Fibroblast of gingiva (primary cell): ENCODE measurements around the gene TNFRSF1A.
"Not testable (repeated sequence)": the region's sequence is repeated elsewhere in the genome, so short reads cannot be mapped to it uniquely, and the experiment has no call there.

Experiments used
- DNase-seq: peaks from one replicate; pipeline ENCODE4 v3.0.0-alpha.2; 2011; ENCODE audit warnings: low read depth

The TNFRSF1A gene

DNA sequence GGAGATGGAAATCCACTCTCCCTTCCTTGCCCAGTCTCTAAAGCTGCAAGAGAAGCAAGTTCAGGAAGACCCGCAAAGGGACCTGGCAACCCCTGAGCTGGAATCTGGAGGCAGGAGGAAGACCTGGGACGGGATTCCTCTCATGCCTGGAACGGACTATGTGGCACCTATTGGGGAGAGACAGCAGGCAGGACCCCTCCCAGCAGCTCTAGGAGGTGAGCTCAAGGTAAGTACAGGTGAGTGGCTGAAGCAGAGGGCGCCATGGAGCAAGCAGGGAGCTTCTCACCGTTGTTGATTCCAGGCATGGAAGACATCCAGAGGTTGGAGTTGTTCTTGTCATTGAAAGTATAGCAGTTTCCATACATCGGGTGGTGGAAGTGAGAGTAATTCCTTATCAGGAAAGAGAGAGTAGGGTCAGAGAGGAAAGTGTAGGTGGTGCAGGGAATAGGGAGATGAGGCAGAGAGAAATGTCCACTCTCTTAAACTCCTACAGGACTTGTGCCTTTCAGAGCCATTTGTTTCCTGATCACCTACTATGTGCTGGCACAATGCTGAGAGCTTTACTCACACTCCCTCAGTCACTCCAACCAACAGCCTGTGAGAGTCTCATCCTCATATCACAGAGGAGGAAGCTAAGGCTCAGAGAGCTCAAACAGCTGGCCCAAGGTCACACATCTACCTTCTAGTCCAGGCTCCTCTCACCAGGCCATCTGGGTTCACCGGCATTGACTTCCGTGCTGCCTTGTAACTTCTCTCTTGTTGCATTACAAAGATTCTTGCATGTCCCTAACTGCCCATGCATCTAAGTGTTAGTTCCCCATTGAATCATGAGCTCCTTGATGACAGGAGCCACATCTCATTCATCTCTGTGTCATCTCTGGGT is 13.9 kb upstream of the TNFRSF1A start:
- no peak for DNase-seq

GRCh38 chr12:6354495-6355393 is 12.9 kb upstream of the TNFRSF1A start:
- no peak for DNase-seq

- DNase-seq = no peak
Measured at GRCh38 chr12:6352193-6353173, 10.6 kb upstream of the TNFRSF1A start.

GRCh38 chr12:6351622-6352021 is 9.7 kb upstream of the TNFRSF1A start:
- DNase-seq = no peak

- peak; percentile 87 for DNase-seq
Measured at GRCh38 chr12:6347367-6348338, 5.8 kb upstream of the TNFRSF1A start.

- DNase-seq = no peak
Measured at GRCh38 chr12:6346942-6347341, 5.1 kb upstream of the TNFRSF1A start.

GRCh38 chr12:6346235-6346832 is 4.5 kb upstream of the TNFRSF1A start:
- DNase-seq = no peak

- peak; percentile 92 for DNase-seq
Measured at GRCh38 chr12:6345319-6346091, 3.6 kb upstream of the TNFRSF1A start.

DNA sequence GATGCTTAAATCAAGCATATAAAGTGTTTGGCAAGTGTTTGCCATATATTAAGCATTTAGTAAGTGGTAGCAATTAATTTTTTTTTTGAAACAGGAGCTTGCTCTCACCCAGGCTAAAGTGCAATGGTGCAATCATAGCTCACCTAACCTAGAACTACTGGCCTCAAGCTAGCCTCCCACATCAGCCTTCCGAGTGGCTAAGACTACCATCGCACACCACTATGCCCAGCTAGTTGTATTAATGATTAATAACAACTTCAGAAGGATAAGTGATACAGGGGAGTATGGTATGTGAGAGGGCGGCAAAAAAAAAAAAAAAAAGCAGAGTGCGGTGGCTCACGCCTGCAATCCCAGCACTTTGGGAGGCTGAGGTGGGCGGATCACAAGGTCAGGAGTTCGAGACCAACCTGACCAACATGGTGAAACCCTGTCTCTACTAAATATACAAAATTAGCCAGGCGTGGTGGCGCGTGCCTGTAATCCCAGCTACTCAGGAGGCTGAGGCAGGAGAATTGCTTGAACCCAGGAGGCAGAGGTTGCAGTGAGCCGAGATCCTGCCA is 2.3 kb upstream of the TNFRSF1A start:
- DNase-seq = not testable (repeated sequence)

DNA sequence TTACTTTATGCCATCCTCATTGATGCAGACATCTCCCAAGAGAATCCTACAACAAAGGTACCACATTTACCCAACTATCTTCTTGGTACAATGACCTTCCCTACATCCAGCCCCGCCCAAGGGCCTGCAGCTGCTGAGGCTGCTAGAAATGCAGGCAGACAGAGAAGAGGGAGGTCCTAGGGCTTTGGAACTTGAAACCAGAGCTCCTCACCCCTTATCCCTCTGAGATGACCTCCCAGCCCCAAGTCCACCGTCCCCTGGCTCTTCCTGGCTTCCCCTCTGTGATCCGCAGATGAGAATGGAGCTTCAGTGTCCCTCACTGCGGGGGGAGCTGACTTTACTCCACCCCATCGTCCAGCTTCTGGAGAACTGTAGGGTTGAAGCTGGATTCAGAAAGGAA is 1.6 kb upstream of the TNFRSF1A start:
- DNase-seq = no peak

GRCh38 chr12:6342140-6342889 is 439 bp upstream of the TNFRSF1A start:
- DNase-seq = no peak

GRCh38 chr12:6340745-6341416 is 995 bp downstream of the TNFRSF1A start:
- DNase-seq = no peak

DNA sequence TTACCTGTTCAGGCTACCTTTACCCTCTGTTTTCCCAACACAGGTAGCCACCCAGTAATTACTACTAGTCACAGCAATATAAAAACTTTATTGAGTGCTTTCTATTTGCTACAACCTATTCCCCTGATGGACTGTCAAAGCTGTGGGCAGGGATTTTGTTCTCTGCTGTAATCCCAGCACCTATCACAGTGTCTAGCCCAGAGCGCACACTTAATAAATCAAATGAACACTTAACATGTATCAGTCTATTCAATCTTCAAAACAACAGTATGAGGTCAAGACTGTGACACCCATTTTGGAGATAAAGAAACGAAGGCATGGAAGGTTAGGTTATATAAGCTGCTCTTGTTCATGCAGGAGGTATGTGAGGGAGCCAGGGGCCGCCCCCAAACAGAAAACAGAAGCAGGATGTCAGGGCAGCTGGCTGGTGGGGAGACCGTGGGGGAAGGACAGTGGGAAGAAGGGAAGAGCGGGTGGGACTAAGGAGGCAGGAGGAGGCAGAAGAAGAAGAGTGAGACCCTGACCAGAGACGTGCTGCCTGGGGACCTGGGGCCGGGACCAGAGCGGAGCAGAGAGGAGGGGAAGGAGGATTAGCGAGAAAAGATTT is 1.7 kb downstream of the TNFRSF1A start:
- DNase-seq = peak; percentile 62

GRCh38 chr12:6338955-6339354 is 2.9 kb downstream of the TNFRSF1A start:
- no peak for DNase-seq

- not testable (repeated sequence) for DNase-seq
Measured at GRCh38 chr12:6338536-6338935, 3.3 kb downstream of the TNFRSF1A start.

GRCh38 chr12:6337958-6338433 is 3.9 kb downstream of the TNFRSF1A start:
- no peak for DNase-seq
